ENCODE results near the gene ARHGEF5.
"Not testable (repeated sequence)": the region's sequence is repeated elsewhere in the genome, so short reads cannot be mapped to it uniquely, and the experiment has no call there.

Gene ARHGEF5

GRCh38 chr7:144355176-144355822 lies at the start of gene ARHGEF5:
Gene ARHGEF5, plus strand, starts transcription at chr7:144355402. Its CDS starts 7,268 bp downstream, at chr7:144362670.
- not testable (repeated sequence) for DNase-seq

GRCh38 chr7:144309702-144310101 lies 45.5 kb upstream of the ARHGEF5 start:
- DNase-seq, result not testable (repeated sequence)

- not testable (repeated sequence) for DNase-seq
Measured at GRCh38 chr7:144311218-144311617, 44.0 kb upstream of the ARHGEF5 start.

GRCh38 chr7:144311872-144312469 lies 43.2 kb upstream of the ARHGEF5 start, which contains the start of gene OR2A1:
Gene OR2A1, plus strand, starts transcription at chr7:144312419. Its CDS starts 5,706 bp downstream, at chr7:144318125.
- DNase-seq, result not testable (repeated sequence)

- DNase-seq, result not testable (repeated sequence)
Measured at GRCh38 chr7:144317537-144317936, 37.7 kb upstream of the ARHGEF5 start.

- DNase-seq, result not testable (repeated sequence)
Measured at GRCh38 chr7:144319547-144319946, 35.7 kb upstream of the ARHGEF5 start.

- DNase-seq, result not testable (repeated sequence)
Measured at GRCh38 chr7:144321677-144322206, 33.5 kb upstream of the ARHGEF5 start.

- not testable (repeated sequence) for DNase-seq
Measured at GRCh38 chr7:144323359-144323758, 31.8 kb upstream of the ARHGEF5 start.

- not testable (repeated sequence) for DNase-seq
Measured at GRCh38 chr7:144325868-144326267, 29.3 kb upstream of the ARHGEF5 start.

- not testable (repeated sequence) for DNase-seq
Measured at GRCh38 chr7:144330044-144330443, 25.2 kb upstream of the ARHGEF5 start.

GRCh38 chr7:144331221-144331995 lies 23.8 kb upstream of the ARHGEF5 start:
- DNase-seq, result not testable (repeated sequence)

- DNase-seq, result not testable (repeated sequence)
Measured at GRCh38 chr7:144331996-144332288, 23.3 kb upstream of the ARHGEF5 start.

GRCh38 chr7:144348625-144349024 lies 6.6 kb upstream of the ARHGEF5 start:
- DNase-seq, result not testable (repeated sequence)

GRCh38 chr7:144351667-144352066 lies 3.5 kb upstream of the ARHGEF5 start:
- DNase-seq, result not testable (repeated sequence)

GRCh38 chr7:144356185-144356584 lies 983 bp downstream of the ARHGEF5 start:
- DNase-seq, result not testable (repeated sequence)

GRCh38 chr7:144356860-144357259 lies 1.7 kb downstream of the ARHGEF5 start:
- not testable (repeated sequence) for DNase-seq

GRCh38 chr7:144362061-144362460 lies 6.9 kb downstream of the ARHGEF5 start:
- DNase-seq, result not testable (repeated sequence)

GRCh38 chr7:144365523-144365922 lies 10.3 kb downstream of the ARHGEF5 start:
- not testable (repeated sequence) for DNase-seq

GRCh38 chr7:144367250-144367649 lies 12.0 kb downstream of the ARHGEF5 start:
- not testable (repeated sequence) for DNase-seq

GRCh38 chr7:144369221-144369620 lies 14.0 kb downstream of the ARHGEF5 start:
- not testable (repeated sequence) for DNase-seq

- no peak for DNase-seq
Measured at GRCh38 chr7:144378651-144379050, 23.4 kb downstream of the ARHGEF5 start.

- no peak for DNase-seq
Measured at GRCh38 chr7:144379776-144380384, 24.7 kb downstream of the ARHGEF5 start.

GRCh38 chr7:144384071-144384470 lies 28.9 kb downstream of the ARHGEF5 start:
- DNase-seq, result no peak
